ENCODE results near the gene PAIP1.

The PAIP1 gene

DNA sequence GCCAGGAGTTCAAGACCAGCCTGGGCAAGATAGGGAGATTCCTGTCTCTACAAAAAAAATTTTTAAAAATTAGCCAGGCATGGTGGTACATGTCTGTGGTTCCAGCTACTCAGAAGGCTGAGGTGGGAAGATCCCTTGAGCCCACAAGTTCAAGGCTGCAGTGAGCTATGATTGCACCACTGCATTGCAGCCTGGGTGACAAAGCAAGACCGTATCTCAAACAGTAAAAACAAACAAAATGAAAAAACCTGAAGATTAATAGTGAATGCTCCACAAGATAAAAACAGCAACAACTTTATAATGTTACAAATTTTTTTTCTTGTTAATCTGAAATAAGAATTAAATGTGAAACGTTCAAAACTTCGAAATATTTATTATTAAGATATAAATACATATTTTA is 70.5 kb downstream of the PAIP1 start:
- TF ChIP-seq, protein P1, sequence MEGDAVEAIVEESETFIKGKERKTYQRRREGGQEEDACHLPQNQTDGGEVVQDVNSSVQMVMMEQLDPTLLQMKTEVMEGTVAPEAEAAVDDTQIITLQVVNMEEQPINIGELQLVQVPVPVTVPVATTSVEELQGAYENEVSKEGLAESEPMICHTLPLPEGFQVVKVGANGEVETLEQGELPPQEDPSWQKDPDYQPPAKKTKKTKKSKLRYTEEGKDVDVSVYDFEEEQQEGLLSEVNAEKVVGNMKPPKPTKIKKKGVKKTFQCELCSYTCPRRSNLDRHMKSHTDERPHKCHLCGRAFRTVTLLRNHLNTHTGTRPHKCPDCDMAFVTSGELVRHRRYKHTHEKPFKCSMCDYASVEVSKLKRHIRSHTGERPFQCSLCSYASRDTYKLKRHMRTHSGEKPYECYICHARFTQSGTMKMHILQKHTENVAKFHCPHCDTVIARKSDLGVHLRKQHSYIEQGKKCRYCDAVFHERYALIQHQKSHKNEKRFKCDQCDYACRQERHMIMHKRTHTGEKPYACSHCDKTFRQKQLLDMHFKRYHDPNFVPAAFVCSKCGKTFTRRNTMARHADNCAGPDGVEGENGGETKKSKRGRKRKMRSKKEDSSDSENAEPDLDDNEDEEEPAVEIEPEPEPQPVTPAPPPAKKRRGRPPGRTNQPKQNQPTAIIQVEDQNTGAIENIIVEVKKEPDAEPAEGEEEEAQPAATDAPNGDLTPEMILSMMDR (IDR thresholded peaks at IDR 0.05; ENCODE audit: control extremely low read depth, extremely low read depth, low read depth, missing control alignments) = no peak
- POLR2A ChIA-PET = no interaction called here
- CTCF ChIA-PET = interaction anchor here (0.9 to 3.6 kb wide), 7 partner anchors 11 to 577 kb away, joined by 3 to 43 read pairs (median 7); partner anchors contain the start of gene CCL28
- DNase-seq (ENCODE audit: extremely low spot score) = no peak

DNA sequence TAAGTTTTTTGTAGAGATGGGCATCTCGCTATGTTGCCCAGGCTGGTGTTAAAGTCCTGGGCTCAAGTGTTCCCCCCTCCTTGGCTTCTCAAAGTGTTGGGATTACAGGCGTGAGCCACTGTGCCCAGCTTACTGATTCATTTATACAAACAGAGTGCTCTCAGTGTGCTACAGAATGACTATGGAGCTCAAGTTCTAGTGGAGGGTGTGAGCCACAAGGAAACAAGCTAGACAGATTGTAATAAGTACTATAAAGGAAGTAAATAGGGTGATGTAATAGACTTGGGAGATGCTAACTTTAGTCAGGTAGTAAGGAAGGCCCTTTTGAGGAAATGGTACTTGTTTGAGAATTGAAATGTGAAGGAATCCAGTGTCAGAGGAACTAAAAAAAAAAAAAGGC is 71.5 kb downstream of the PAIP1 start:
- ChIA-PET POLR2A (no interaction called here), CTCF (interaction anchor here (0.8 to 3.6 kb wide), 13 partner anchors 10 to 492 kb away, joined by 3 to 43 read pairs (median 7); partner anchors contain the start of genes CCL28 and HMGCS1)
- TF ChIP-seq, protein P1 (IDR thresholded peaks at IDR 0.05; ENCODE audit: control extremely low read depth, extremely low read depth, low read depth, missing control alignments) = no peak
- DNase-seq (ENCODE audit: extremely low spot score) = no peak

DNA sequence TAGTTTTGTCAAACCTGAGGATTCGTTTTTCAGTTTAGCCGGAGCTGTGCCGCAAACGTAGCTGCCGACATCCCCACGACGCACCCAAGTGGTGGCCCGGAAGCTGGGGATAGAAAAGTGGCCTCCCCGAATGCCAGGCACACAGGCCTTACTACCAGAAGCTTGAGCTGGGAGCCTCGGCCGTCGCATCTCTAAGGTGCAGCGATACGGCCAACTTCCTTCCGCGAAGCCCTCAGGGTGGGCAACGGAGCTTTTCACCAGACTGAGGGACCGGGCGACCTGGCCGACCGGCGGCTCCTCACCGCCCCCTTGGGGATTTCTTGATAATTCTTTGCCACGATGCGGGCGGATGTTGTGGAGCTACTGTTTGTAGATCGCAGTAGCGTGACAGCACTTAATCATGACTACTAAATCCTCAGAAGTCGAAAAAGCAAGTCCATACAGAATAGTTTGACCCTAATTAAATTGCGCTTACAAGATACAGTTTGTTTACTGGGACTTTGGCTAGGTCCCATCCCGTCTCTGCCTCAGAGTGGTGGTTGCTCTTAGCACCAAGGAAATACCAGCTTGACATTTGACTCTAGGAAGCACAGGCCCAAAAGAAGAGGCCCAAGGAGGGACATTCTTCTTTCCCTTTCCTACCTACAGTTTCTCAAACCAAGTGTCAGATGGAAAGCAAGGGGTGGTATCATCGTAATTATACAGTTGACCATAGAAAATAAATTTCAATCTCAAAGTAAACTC is 72.6 kb downstream of the PAIP1 start:
- DNase-seq (ENCODE audit: extremely low spot score) = peak; percentile 77
- ChIA-PET POLR2A (interaction anchor here (0.7 to 1.9 kb wide), 9 partner anchors 31 to 443 kb away, joined by 4 to 13 read pairs (median 5); partner anchors contain the start of genes C5orf34, HMGCS1, NNT and ZNF131), CTCF (interaction anchor here (0.6 to 3.6 kb wide), 55 partner anchors 8 to 493 kb away, joined by 3 to 43 read pairs (median 4); partner anchors contain the start of genes C5orf34, CCL28, HMGCS1 and NNT)
- TF ChIP-seq, protein P1 (IDR thresholded peaks at IDR 0.05; ENCODE audit: control extremely low read depth, extremely low read depth, low read depth, missing control alignments) = peak; percentile 78

DNA sequence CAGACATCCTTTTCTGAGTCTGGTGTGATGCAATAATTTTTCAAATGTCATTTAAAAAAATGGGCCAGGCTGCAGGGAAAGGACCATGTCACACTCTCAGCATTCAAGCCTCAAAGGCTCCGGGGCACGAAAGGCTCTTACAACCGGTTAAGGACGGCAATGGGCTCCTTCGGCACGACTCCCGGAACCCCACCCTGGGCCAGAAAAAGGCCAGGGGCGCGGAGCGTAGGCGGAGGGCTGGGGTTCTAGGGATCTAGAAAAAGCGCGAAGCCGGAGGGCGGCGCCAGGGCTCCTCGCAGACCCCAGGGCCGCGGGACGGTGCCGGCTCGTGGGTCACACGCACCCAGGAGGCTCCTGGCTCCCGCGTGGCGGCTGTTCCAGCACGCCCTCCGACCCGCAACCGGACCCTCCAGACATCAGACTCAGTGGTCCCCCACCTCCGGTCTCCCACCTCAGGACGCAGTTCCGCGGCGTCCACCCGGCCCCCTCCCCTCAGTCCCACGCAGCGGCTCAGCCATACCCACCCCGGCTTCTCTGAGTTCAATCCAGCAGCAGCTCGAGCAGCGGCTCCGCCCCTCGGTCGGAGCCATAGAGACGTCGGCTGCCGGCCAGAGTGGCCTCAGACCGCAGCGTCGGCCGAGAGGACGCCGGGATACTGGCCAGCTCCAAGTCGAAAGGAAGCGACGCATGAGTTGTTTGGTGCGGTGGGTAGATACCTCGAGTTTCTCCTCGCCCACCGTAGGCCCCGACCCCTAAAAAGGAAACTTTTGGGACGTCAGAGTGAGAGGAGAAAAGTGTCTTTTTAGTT is 73.4 kb downstream of the PAIP1 start, which contains the start of gene TMEM267:
Gene TMEM267, minus strand, starts transcription at position 568 of the 808 bp plus-strand sequence. CDS start 29,896 bp downstream, outside the sequence.
- DNase-seq (ENCODE audit: extremely low spot score) = peak; percentile 91
- ChIA-PET CTCF (interaction anchor here (0.6 to 3.6 kb wide), 53 partner anchors 8 to 492 kb away, joined by 3 to 43 read pairs (median 4); partner anchors contain the start of genes C5orf34, CCL28, HMGCS1 and NNT), POLR2A (interaction anchor here (1.0 to 1.9 kb wide), 8 partner anchors 32 to 442 kb away, joined by 4 to 13 read pairs (median 6); partner anchors contain the start of genes C5orf34, HMGCS1, NNT and ZNF131)
- TF ChIP-seq, protein P1 (IDR thresholded peaks at IDR 0.05; ENCODE audit: control extremely low read depth, extremely low read depth, low read depth, missing control alignments) = no peak

DNA sequence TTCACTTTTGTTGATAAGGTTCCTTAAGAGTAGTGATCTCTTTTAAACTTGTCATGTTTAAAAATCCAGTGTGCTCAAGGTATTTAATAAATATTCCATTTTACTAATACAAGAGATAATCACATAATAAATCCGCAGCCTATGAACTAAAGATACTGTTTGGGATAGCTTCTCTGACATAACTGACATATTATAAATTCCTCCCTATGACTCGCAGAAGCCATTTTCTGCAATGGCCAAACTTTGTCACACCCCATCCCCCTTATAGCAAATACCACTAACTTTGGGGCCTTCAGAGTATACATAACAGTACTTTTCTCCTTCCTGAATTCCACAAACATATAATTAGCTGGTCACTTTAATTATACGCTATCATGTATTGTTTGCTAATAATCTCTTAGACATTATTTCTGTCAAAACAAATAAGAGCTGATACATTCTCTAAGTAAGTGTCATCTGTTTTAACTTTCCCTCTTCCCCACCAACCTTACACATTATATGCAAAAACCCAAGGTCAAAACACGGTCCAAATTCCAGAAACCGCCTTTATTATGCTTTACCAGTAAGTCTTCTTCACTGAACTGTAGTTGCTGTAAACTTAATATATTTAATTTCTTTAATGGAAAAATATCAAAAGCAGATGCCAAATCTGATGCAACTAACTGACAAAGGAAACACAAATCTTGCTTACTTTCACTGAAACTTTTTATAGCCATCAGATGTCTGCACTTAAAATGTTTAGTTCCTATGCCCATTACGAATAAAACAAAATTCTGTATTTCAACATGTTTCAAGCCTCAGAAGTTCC is 74.2 kb downstream of the PAIP1 start:
- POLR2A ChIA-PET = no interaction called here
- CTCF ChIA-PET = no interaction called here
- peak; percentile 15 for DNase-seq (ENCODE audit: extremely low spot score)
- TF ChIP-seq, protein P1 (IDR thresholded peaks at IDR 0.05; ENCODE audit: control extremely low read depth, extremely low read depth, low read depth, missing control alignments) = no peak
